CD14-positive monocyte (primary cell): Measurements from ENCODE around the gene RAB10. TPM values are rescaled to one million over a fixed set of nuclear protein-coding genes. Genes with fewer than 3 reads are reported as not detected.
A peak's percentile ranks its signal among the peaks of the same experiment; 100 is the strongest.
"Not testable (repeated sequence)": the region's sequence is repeated elsewhere in the genome, so short reads cannot be mapped to it uniquely, and the experiment has no call there.

Source experiments
- DNase-seq, 3 donors: peaks; one replicate each; pipeline ENCODE4 v3.0.0-alpha.2; 2011 to 2022
- H2AFZ ChIP-seq: 2 replicates; pipeline ENCODE4 v1.6.0; 2012; ENCODE audit warnings: mild to moderate bottlenecking, low read depth, low read length, inconsistent platforms; ENCODE audit not compliant: insufficient read depth, poor library complexity, severe bottlenecking
- H3K27ac ChIP-seq, 2 donors: 1 replicate in 1 of 2; 2 replicates in 1 of 2; pipeline ENCODE4 v1.5.1; 2012 to 2013; ENCODE audit warnings: low read length in 2 of 2, control low read depth in 1 of 2, inconsistent platforms in 1 of 2, low read depth in 1 of 2, mild to moderate bottlenecking in 1 of 2
- H3K27me3 ChIP-seq, 2 donors: one replicate each; pipeline versions ENCODE4 v1.6.0 to v1.6.1; 2011 to 2013; ENCODE audit warnings: low read length in 2 of 2; ENCODE audit not compliant: control insufficient read depth in 2 of 2, insufficient read depth in 2 of 2
- H3K36me3 ChIP-seq, 2 donors: replicated peaks in 1 of 2; 1 replicate in 1 of 2; 2 replicates in 1 of 2; pipeline versions ENCODE4 v1.5.1 to v1.6.1; 2012 to 2013; ENCODE audit warnings: low read length in 2 of 2, control low read depth in 1 of 2, inconsistent platforms in 1 of 2, mild to moderate bottlenecking in 1 of 2; ENCODE audit not compliant: insufficient read depth in 2 of 2, control insufficient read depth in 1 of 2
- H3K4me1 ChIP-seq, 2 donors: 1 replicate in 1 of 2; 2 replicates in 1 of 2; pipeline versions ENCODE4 v1.5.1 to v1.6.1; 2012 to 2013; ENCODE audit warnings: low read length in 2 of 2, control low read depth in 1 of 2, inconsistent platforms in 1 of 2, mild to moderate bottlenecking in 1 of 2, moderate library complexity in 1 of 2; ENCODE audit not compliant: insufficient read depth in 2 of 2, control insufficient read depth in 1 of 2
- H3K4me2 ChIP-seq: replicated peaks from 2 replicates; pipeline ENCODE3; 2012; ENCODE audit warnings: low read length, moderate library complexity, mild to moderate bottlenecking; ENCODE audit not compliant: poor library complexity, severe bottlenecking; ENCODE audit errors: extremely low read depth
- H3K4me3 ChIP-seq, 3 experiments: fragments of 200-600 bp in 1 of 3; sonication (generic) in 1 of 3; replicated peaks in 1 of 3; 1 replicate in 2 of 3; 2 replicates in 1 of 3; pipeline ENCODE4 v1.5.1; 2011 to 2013; ENCODE audit warnings: low read length in 3 of 3, mild to moderate bottlenecking in 3 of 3, control low read depth in 2 of 3, low read depth in 2 of 3, inconsistent platforms in 1 of 3, moderate library complexity in 1 of 3
- H3K79me2 ChIP-seq: 2 replicates; pipeline ENCODE4 v1.6.0; 2012; ENCODE audit warnings: mild to moderate bottlenecking, control low read depth, inconsistent platforms, low read length, moderate library complexity; ENCODE audit not compliant: insufficient read depth
- H3K9ac ChIP-seq: 2 replicates; pipeline ENCODE4 v1.6.0; 2017; ENCODE audit warnings: low read length, mild to moderate bottlenecking; ENCODE audit not compliant: insufficient read depth, poor library complexity, severe bottlenecking
- H3K9me3 ChIP-seq, 2 donors: replicated peaks in 1 of 2; 1 replicate in 1 of 2; 2 replicates in 1 of 2; pipeline versions ENCODE4 v1.5.1 to v1.6.1; 2012 to 2013; ENCODE audit warnings: low read length in 2 of 2, control low read depth in 1 of 2; ENCODE audit not compliant: control insufficient read depth in 1 of 2, insufficient read depth in 1 of 2
- H4K20me1 ChIP-seq: 2 replicates; pipeline ENCODE4 v1.6.0; 2012; ENCODE audit warnings: mild to moderate bottlenecking, low read length, control low read depth, moderate library complexity; ENCODE audit not compliant: insufficient read depth
- H3K27ac Mint-ChIP-seq, 7 donors: one replicate each; pipeline ENCODE4 v1.8.0; 2020; ENCODE audit warnings: mild to moderate bottlenecking in 7 of 7, mixed read lengths in 7 of 7, moderate library complexity in 6 of 7, inconsistent platforms in 2 of 7
- H3K27me3 Mint-ChIP-seq, 3 donors: one replicate each; pipeline ENCODE4 v1.8.0; 2021 to 2022; ENCODE audit warnings: low read depth in 3 of 3, mild to moderate bottlenecking in 3 of 3, mixed read lengths in 3 of 3, moderate library complexity in 3 of 3, inconsistent platforms in 1 of 3
- H3K36me3 Mint-ChIP-seq, 2 donors: one replicate each; pipeline ENCODE4 v1.8.0; 2020; ENCODE audit warnings: mixed read lengths in 2 of 2, inconsistent platforms in 1 of 2, mild to moderate bottlenecking in 1 of 2
- H3K4me1 Mint-ChIP-seq: one replicate; pipeline ENCODE4 v1.8.0; 2020; ENCODE audit warnings: mild to moderate bottlenecking, mixed read lengths
- H3K4me3 Mint-ChIP-seq, 2 donors: one replicate each; pipeline ENCODE4 v1.8.0; 2020; ENCODE audit warnings: mild to moderate bottlenecking in 2 of 2, mixed read lengths in 2 of 2, moderate library complexity in 1 of 2
- H3K9me3 Mint-ChIP-seq, 7 donors: one replicate each; pipeline ENCODE4 v1.8.0; 2020 to 2022; ENCODE audit warnings: mixed read lengths in 7 of 7, mild to moderate bottlenecking in 6 of 7, moderate library complexity in 6 of 7, inconsistent platforms in 2 of 7
- WGBS: methylation state at CpG from one replicate; pipeline ENCODE4 v1.1.5; 2013; ENCODE audit warnings: missing lambda C conversion rate; ENCODE audit not compliant: insufficient coverage; 5-methylcytosine and 5-hydroxymethylcytosine counted together
- intact Hi-C, 2 donors: fragments of 100-400 bp; cut with micrococcal nuclease; formaldehyde crosslinking; loops; one replicate each; pipeline versions ENCODE4 v1.15.0 to v1.15.1; 2023
- polyA plus RNA-seq, 3 donors: library from polyadenylated mRNA; depleted of rRNA in 1 of 3; unstranded in 2 of 3; stranded (reverse) in 1 of 3; fragments of 300-500 nt in 2 of 3; fragments of >200 nt in 1 of 3; fragmentation: Illumina TruSeq in 2 of 3; gene quantifications; 1 replicate in 2 of 3; 2 replicates in 1 of 3; pipeline ENCODE4 v1.2.3, GENCODE V29; 2012 to 2021
- TF ChIP-seq, protein P1 (sequence below): fragments of 200-600 bp; IDR thresholded peaks from one replicate; pipeline ENCODE4 v1.8.0; 2022; ENCODE audit warnings: antibody characterized with exemption, mild to moderate bottlenecking

The RAB10 gene
- polyA plus RNA-seq, 3 donors = 38.6 to 258 (median 202) TPM

- H3K27me3 Mint-ChIP-seq = no peaks in the 10 kb centered on the region
- peaks cover 99% of the 10 kb centered on the region for H3K79me2 ChIP-seq
- H3K36me3 ChIP-seq = peaks cover 16 to 73% of the 10 kb centered on the region in 2 donors
- H3K4me2 ChIP-seq = no peak overlapping the region
- no peaks in the 10 kb centered on the region for H3K9me3 ChIP-seq
- intact Hi-C loops = no loop called here
- H3K4me3 Mint-ChIP-seq = no peak overlapping the region
- H3K4me1 Mint-ChIP-seq = peaks cover 24% of the 10 kb centered on the region
- H3K27me3 ChIP-seq = no peaks in the 10 kb centered on the region
- peaks cover 100% of the 10 kb centered on the region for H4K20me1 ChIP-seq
- no peak overlapping the region for H3K4me3 ChIP-seq
- no peak overlapping the region for H3K27ac Mint-ChIP-seq
- H3K36me3 Mint-ChIP-seq = peaks cover 46 to 70% of the 10 kb centered on the region in 2 donors
- H3K9me3 Mint-ChIP-seq = peaks cover 0 to 3% (median 0%) of the 10 kb centered on the region in 7 donors
- no peak overlapping the region for H3K27ac ChIP-seq
- WGBS = no CpG with 5 or more reads among the region's 4 CpGs
- no peak for DNase-seq
- H3K9ac ChIP-seq = no peak overlapping the region
- TF ChIP-seq, protein P1, sequence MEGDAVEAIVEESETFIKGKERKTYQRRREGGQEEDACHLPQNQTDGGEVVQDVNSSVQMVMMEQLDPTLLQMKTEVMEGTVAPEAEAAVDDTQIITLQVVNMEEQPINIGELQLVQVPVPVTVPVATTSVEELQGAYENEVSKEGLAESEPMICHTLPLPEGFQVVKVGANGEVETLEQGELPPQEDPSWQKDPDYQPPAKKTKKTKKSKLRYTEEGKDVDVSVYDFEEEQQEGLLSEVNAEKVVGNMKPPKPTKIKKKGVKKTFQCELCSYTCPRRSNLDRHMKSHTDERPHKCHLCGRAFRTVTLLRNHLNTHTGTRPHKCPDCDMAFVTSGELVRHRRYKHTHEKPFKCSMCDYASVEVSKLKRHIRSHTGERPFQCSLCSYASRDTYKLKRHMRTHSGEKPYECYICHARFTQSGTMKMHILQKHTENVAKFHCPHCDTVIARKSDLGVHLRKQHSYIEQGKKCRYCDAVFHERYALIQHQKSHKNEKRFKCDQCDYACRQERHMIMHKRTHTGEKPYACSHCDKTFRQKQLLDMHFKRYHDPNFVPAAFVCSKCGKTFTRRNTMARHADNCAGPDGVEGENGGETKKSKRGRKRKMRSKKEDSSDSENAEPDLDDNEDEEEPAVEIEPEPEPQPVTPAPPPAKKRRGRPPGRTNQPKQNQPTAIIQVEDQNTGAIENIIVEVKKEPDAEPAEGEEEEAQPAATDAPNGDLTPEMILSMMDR = no peak
- H2AFZ ChIP-seq = no peak overlapping the region
- peaks cover 7 to 9% of the 10 kb centered on the region in 2 donors for H3K4me1 ChIP-seq
Measured at GRCh38 chr2:26103752-26104151, 69.9 kb downstream of the RAB10 start.

GRCh38 chr2:26108701-26109100 is 74.8 kb downstream of the RAB10 start:
- H3K27ac ChIP-seq, H3K9me3 Mint-ChIP-seq, H3K9me3 ChIP-seq, H3K4me1 ChIP-seq, intact Hi-C loops, H3K27me3 ChIP-seq, H3K9ac ChIP-seq, H3K4me2 ChIP-seq, H3K4me3 ChIP-seq, H2AFZ ChIP-seq, H3K27me3 Mint-ChIP-seq, H3K4me3 Mint-ChIP-seq, DNase-seq: not testable (repeated sequence)
- Mint-ChIP-seq H3K4me1 (peaks cover 23% of the 10 kb centered on the region), H3K27ac (peak overlapping the region in 1 of 7 donors; percentile 65), H3K36me3 (peaks cover 42 to 66% of the 10 kb centered on the region in 2 donors)
- 100% methylated on average over 1 of the region's 6 CpGs for WGBS
- Histone ChIP-seq H4K20me1 (peaks cover 100% of the 10 kb centered on the region), H3K79me2 (peaks cover 75% of the 10 kb centered on the region), H3K36me3 (peaks cover 29 to 68% of the 10 kb centered on the region in 2 donors)
